Measurements from ENCODE around the gene CXCR5.

The CXCR5 gene

GRCh38 chr11:118929501-118930093, 45.9 kb downstream of the CXCR5 start:
- DNase-seq: peak; percentile 88

GRCh38 chr11:118930094-118930712, 46.5 kb downstream of the CXCR5 start:
- DNase-seq: peak; percentile 90

GRCh38 chr11:118931571-118931970, 47.9 kb downstream of the CXCR5 start:
- no peak for DNase-seq

- DNase-seq: no peak
Observed at GRCh38 chr11:118933486-118933885, 49.8 kb downstream of the CXCR5 start.

GRCh38 chr11:118935376-118935775, 51.7 kb downstream of the CXCR5 start:
- DNase-seq: no peak

- DNase-seq: no peak
Observed at GRCh38 chr11:118938491-118939403, 55.1 kb downstream of the CXCR5 start.

GRCh38 chr11:118939404-118939915, 55.8 kb downstream of the CXCR5 start:
- DNase-seq: no peak

- peak; percentile 48 for DNase-seq
Observed at GRCh38 chr11:118939953-118940598, 56.4 kb downstream of the CXCR5 start.

GRCh38 chr11:118947091-118947490, 63.4 kb downstream of the CXCR5 start:
- DNase-seq: no peak
